GM12891 (cell line): Measurements from ENCODE around the gene CCL2.

ENCODE experiments used
- POLR2AphosphoS5 ChIP-seq: IDR thresholded peaks from 2 replicates; pipeline ENCODE4 v1.6.1; 2011; ENCODE audit warnings: low read depth, low read length, control low read depth
- TAF1 ChIP-seq: IDR thresholded peaks from 2 replicates; pipeline ENCODE4 v1.6.1; 2011; ENCODE audit warnings: low read depth, low read length, control low read depth

DNA sequence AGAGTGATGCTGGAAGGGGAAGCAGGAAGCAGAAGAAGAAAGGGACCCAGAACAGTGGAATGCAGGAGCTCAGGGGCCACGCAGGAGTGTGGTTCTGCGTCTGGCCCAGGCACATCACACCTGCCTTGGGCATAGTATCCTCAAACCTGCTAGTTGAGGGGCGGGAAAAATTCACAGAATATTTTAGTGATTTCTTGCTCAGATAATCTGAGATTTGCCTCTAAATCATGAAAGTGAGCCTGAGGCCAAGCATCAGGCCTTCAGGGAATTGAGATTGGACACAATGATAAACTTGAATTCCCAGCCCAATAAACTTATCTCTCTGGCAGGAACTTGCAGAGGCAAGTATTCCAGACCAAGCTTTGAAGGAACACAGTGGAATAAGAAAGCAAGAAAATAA is 48.5 kb upstream of the CCL2 start:
- TF ChIP-seq POLR2AphosphoS5: no peak
- no peak for TF ChIP-seq TAF1
